Fibroblast of lung (primary cell): ENCODE data around the gene AATK.

Source experiments
- CTCF ChIP-seq, 2 donors: IDR thresholded peaks in 1 of 2; conservative IDR thresholded peaks in 1 of 2; 1 replicate in 1 of 2; 2 replicates in 1 of 2; pipeline ENCODE4 v1.5.1; 2011 to 2012; ENCODE audit warnings: low read length in 2 of 2, control low read depth in 1 of 2, inconsistent platforms in 1 of 2, low read depth in 1 of 2, mild to moderate bottlenecking in 1 of 2
- EZH2 ChIP-seq: IDR thresholded peaks from 2 replicates; pipeline ENCODE4 v1.5.1; 2012; ENCODE audit warnings: low read length, control low read depth, mild to moderate bottlenecking; ENCODE audit errors: missing control alignments

DNA sequence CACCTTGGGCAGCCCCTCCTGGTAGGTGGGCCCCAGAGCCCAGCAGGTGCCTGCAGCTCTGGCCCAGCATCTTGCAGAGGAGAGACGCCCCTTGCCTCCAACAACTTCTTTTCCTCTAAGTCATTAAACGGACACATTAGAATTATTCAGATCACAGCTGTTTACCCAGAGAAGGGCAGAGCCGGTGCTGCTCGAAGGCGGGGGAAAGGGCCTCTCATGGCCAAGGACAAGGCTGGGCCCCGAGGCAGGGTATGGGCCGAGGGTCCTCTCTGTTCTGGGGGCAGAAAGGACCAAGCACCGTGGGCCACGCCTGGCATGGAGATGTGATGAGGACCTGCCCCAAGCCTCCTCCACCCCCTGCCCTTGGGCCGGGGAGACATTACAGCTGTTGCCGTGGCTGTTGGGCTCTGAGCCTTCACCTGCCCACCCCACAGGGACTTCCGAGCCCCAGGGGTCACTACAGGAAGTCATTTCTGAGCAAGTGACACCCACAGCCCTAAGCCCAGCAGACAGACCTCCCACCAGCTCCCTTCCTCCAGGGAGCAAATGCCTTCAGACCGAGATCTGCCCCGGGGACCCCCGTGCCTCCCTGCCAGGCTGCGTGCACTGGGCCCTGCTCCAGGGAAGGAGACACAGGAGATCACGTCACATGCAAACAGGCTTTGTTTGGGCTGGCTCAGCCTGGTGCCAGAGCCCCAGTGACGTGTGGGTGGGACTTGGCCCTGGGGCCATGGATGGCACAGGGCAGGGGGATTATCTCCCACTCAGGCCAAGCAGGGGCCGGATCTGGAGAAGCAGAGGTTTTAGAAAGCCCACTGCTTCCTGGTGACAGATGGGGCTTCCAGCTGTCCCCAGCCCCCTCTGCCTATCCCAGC lies 1.4 kb downstream of the AATK start:
- no peak for TF ChIP-seq EZH2
- no peak for TF ChIP-seq CTCF (conservative IDR thresholded peaks at IDR 0.05 in 1 of 2, IDR thresholded peaks at IDR 0.05 in 1 of 2; ENCODE audit: low read depth in 1 of 2, low read length in 2 of 2)
